Smooth muscle cell of the brain vasculature (primary cell): ENCODE measurements around the gene POP7.

Experiments
- DNase-seq: peaks from one replicate; pipeline ENCODE4 v3.0.0-alpha.2; 2012; ENCODE audit warnings: low read depth, low spot score

POP7 gene

GRCh38 chr7:100679129-100679926, 26.6 kb upstream of the POP7 start:
- no peak for DNase-seq

GRCh38 chr7:100679927-100680575, 25.9 kb upstream of the POP7 start:
- DNase-seq, result no peak

GRCh38 chr7:100680576-100681271, 25.2 kb upstream of the POP7 start:
- no peak for DNase-seq

GRCh38 chr7:100681491-100682227, 24.3 kb upstream of the POP7 start:
- no peak for DNase-seq

GRCh38 chr7:100682228-100682741, 23.6 kb upstream of the POP7 start:
- no peak for DNase-seq

- DNase-seq, result no peak
Measured at GRCh38 chr7:100682991-100683658, 22.8 kb upstream of the POP7 start.

- DNase-seq, result no peak
Measured at GRCh38 chr7:100683659-100684533, 22.0 kb upstream of the POP7 start.

- no peak for DNase-seq
Measured at GRCh38 chr7:100684534-100685042, 21.3 kb upstream of the POP7 start.

- DNase-seq, result no peak
Measured at GRCh38 chr7:100685049-100685605, 20.8 kb upstream of the POP7 start.

- DNase-seq, result no peak
Measured at GRCh38 chr7:100685631-100686145, 20.2 kb upstream of the POP7 start.

GRCh38 chr7:100686201-100686821, 19.6 kb upstream of the POP7 start:
- no peak for DNase-seq

- DNase-seq, result no peak
Measured at GRCh38 chr7:100686822-100687211, 19.1 kb upstream of the POP7 start.

GRCh38 chr7:100687261-100687660, 18.7 kb upstream of the POP7 start:
- no peak for DNase-seq

GRCh38 chr7:100687751-100688300, 18.1 kb upstream of the POP7 start:
- no peak for DNase-seq

- DNase-seq, result no peak
Measured at GRCh38 chr7:100688326-100688860, 17.5 kb upstream of the POP7 start.

- DNase-seq, result no peak
Measured at GRCh38 chr7:100689230-100690135, 16.4 kb upstream of the POP7 start.
